ENCODE measurements around the gene TMEM72.

The TMEM72 gene

DNA sequence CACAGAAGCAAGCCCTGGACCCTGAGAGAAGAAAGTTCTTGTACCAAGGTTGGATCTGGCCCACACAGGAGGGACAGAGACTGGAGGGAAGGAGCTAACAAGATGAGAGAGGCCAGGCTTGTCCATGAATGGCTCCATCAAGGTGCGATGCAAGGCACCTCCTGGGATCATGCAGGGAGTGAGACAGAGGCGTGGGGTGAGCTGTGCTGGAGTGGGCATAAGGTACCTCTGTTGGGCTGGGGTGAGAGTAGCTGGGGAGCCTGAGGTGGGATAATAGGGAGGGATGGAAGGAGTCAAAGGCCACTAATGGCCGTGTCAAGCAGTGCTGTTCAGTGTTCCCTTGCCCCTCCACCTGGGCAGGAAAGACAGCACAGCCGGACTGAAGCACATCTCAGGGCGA lies 9.9 kb downstream of the TMEM72 start:
- DNase-seq: no peak

DNA sequence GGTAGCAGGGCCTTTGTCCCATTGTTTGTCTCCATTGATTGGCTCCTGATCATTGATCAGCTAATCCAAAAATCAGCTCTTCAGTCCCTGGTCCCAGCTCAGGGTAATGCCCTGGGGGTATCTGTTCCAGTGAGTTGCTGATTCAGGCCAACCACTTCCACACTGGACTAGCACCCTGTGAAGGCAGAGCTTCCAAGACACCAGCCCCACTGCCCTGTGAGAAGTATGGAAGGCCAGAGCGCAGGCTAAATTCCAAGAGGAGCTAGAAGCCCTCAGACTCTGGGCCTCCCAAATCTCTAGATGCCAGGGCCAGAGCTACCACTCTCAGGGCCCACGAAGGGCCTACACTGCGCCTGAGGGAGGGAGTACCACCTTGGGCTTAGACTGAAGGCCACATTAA lies 10.4 kb downstream of the TMEM72 start:
- no peak for DNase-seq

DNA sequence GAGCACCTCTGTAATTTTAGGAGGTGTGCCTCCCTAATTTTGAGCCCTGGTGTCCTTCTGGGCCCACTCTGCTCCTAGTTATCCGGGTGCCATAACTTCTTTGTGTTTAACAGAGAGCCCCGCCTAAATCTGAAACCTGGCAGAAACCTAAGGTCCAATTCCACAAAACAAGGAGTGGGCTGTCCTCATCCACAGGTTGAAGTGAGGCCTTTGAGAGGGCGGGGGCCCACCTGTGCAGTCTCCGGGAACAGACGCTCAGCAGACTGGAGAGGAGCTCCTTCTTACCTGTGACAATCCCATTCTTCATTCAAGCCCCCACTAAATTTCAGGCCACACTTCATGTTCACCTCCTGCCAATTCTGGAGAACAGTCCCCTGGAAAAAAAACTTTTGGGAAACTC lies 10.9 kb downstream of the TMEM72 start:
- DNase-seq: no peak

DNA sequence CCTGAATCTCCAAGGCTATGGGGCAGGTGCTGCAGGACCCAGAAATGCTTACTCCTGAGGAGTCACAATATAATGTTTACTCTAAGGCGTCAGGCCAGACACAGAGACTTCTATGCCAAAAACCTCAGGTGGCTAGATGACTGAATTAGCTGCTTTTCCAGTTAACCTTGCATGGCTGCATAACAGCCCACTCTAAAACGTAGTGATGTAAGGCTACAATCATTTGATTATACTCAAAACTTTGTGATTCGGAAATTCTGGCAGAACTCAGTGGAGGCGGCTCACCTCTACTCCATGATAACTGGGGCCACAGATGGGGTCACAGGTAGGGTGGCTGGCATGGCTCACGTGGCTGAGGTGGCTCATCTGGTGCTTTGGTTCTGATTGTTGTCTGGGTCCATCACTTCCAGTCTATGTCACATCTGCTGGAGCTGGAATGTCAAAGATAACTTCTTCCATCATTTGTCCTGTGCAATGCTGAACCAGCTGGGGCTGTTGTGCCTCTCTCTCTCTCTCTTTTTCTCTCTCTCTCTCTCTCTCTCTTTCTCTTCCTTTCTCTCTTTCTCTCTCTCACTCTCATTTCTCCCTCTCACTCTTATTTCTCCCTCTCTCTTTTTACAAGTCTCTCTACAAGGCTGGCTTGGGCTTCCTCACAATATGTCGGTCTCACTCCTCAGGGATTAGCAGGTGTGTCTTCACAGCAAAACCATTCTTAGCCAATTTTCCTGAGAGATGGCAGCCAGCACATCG lies 11.8 kb downstream of the TMEM72 start:
- DNase-seq: no peak

DNA sequence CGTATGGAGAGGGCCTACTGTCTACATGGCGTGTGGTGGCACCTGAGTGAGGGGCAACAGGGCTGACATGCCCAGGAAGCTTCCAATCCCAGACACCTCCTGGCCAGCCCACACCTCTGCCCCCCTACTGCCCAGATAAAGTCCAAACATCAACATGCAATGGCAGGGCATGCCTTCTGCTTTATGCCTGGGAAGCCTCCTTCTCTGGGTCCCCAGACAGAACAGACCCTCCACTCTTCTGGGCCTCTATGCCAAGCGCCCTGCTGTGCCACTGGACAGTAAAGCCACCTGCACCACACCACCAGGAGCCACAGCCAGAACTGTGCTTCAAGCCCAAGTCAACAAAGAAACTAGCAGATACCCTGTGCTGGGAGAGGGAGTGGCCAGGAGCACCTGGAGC lies 12.5 kb downstream of the TMEM72 start:
- no peak for DNase-seq

DNA sequence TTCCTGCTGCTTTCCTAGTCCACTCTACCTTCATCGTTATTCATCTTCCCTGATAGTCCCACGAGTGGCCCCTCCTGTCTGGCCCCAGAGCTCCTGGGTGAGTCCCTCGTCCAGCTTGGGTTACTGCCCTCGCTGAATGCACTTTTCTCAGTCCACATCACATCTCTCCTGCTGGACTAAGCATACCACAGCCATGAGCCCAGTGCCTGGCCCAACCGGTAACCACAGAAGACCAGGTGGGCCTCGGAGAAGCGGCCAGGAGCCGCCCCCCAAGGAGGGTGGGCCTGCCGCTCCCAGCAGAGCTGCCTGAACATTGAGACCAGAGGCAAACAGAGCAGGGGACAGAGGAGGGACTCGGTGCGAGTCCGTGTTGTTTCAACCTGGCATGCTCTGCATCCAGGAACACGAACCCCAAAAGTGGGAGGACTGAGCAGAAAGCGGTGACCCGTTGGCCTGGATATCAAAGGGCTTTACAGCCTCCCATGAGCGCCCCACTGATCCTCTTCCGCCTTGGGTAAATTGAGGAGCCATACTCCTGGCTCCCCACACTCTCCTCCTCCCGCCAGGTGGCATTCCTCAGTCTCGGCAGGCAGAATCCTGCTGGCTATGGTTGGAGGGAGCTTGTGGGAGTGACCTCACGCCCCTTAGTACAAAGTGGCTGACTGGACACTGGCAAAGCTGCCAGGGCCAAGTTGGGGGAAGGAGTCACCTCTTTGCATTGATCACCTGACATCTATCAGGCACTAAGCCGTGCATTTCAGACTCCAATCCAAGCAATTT lies 13.3 kb downstream of the TMEM72 start:
- DNase-seq: no peak

DNA sequence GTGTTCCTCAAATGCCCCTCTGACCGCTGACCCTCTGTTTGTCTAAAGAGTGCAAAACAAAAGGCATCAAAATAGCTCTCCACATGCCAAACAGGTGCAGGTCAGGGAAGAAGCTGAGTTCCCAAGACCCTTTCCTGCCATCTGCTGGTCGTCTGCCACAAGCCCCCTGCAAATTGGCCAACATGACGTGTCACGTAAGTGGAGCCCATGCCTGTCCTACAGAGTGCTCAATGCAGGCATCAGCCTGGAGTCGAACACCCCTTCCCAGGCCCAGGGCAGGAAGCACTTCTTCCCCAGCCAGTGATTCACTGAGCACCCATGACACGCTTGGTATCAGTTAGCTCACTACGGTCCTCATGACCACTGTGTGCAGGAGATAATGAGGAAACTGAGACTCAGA lies 14.1 kb downstream of the TMEM72 start:
- no peak for DNase-seq

DNA sequence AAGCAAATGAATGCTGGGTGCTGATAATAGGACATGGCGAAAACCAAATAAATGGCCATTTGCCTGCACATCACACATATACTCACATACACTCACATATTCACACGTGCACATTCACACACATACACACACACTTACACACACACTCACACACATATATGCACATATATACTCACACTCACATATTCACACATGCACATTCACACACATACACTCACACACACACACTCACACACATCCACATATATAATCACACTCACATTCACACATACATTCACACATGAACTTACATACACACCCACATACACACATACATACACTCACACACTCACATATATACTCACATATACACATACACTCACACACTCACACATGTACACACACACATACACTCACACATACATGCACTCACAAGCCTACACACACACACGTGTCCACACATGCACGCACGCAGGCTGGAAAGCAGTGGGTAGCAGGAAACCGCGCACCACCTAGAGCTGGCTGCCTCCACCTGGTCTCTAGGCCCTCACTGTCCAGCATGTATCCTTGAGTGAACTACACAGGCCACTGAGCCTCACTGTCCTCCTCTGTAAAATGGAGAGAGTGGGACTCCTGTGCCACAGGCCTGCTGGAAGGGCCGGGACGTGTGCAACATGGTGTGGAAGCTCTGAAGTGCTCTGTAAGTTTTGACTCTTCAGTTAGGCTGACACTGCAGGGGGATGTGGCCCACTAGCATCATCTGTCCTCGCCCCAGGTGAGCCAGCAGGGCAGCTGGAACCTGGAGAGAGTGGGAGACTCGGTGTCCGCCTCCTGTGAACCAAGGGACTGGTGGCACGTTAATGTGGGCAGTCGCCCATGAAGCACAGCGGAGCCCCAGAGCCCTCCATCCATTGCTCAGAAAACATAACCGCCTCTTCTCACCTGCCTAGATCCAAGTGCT lies 14.9 kb downstream of the TMEM72 start:
- DNase-seq: no peak

DNA sequence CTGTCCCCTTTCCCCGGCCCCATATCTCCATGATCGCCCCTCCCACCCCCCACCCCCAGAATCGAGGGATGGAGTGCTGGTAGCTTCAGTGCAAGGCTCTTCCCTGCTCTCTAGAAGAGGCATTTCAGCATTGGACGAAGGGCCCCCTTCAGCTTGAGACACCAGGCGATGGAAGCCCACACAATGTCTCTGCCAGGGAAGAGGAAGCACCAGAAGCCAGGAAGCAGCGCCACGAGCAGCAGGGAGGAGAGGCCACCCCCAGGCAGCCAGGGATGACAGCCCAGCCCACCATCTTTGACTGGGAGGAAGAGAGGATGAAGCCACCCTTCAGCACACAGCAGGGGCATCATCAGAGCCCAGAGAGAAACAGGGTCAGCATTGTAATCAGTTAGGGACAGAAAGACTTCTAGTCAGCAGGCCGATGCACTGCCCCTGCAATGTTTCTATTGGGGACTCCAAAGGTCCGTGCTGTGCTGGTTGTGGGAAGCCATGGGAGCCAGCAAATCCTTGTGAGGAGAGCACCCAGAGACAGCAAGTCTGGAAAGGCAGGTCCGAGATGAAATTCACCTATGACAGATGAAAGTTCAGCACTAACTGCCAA lies 15.7 kb downstream of the TMEM72 start:
- DNase-seq: no peak

DNA sequence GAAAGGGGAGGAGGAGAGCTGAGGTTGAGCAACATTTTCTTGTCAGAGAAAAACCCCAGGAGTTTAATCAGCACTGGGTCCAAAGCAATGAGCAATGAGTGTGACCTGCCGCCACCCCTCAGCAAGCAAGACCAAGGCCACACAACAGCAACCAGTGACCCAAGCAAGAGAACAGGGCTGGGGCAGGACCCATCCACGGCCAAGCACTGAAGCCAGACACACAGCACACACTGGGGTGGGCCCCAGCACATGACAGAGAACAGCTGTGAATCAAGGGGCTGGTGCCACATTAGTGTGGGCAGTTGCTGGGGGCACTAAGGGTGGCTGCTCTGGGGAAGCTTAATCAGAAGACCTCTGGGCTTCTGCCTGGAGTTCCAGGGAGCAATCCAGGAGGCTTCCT lies 16.2 kb downstream of the TMEM72 start:
- no peak for DNase-seq

DNA sequence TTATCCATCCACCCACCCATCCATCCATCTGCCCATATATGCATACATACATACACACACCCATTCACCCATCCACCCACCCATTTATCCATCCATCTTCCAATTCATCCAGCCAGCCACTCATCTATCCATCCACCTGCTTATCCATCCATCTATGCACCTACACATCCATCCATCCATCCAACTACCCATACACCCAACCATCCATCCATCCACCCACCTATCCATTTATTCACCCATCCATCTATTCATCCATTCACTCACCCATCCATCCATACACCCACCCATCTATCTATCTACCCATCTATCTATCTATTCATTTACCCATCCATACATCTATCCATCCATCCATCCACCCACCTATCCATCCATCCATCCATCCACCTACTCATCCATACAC lies 17.3 kb downstream of the TMEM72 start:
- DNase-seq: no peak

DNA sequence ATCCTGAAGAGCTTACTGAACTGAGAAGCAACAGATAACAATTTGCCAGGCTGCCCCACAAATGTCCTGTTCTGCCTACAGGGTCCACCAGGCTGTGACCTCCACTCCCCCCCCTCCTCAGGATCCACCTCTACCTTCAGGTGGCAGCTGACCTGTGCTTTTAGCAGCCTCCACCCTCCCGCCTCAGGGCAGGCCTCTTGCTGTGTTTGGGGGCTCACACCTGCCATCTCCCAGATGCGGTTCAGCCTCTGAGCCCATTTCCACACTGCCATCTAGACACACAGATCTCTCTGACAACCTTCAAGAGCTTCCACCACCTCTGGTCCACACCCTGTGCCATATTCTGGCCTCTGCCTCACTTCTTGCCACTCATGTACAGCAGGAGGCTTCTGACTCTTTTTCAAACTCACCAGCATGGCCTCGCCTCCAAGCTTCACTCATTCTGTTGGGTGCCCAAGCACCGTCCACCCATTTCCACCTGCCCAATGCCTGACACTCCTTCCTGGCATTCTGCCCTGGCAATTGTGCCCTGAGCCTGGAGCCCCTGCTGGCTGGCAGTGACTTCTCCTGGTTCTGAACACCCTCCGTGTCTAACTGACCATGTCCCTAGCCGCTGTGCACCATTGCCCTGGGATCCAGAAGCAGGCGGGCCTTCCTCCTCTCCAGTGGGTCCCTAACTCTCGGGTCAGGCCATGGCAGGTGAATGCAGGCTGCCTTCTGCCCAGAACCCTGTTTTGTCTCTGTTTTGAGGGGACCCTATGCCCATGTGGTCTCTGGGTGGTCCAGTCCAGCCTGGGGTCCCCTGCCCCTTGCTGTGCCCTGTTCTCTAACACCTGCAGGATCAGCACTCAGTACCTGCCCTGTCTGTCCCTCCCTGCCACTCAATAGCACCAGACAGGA lies 18.5 kb downstream of the TMEM72 start:
- no peak for DNase-seq

DNA sequence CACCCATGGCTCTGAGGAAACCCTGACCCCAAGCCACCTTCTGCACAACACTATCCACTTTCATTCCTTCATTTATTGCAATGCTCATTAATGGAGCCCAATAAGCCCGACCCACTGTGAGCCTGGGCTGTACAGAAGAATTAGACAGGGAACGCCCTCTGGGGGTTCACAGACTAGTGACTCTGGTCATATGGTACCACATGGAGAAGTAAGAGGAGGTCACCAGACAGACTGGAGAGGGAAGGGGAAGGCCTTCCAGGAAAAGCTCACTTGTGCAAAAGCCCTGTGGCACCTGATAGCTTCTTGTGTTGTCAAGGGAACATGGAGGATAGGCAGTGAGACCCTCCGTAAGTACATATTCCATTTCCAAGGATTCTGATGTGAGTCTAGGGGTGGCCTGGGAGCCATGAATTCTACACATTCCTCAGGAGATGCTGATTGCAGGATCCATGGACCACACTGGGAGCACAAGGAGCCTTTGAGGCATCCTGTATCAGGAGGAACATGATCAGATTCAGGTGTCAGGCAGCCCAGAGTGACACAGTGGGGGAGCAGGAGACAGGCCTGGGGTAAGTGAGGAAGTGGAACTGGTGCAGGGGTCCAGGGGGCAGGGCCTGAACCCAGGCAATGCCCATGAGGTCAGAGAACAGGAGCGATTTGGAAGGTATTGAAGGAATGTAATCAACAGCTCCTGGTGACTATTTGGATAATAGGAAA lies 19.9 kb downstream of the TMEM72 start:
- DNase-seq: no peak

DNA sequence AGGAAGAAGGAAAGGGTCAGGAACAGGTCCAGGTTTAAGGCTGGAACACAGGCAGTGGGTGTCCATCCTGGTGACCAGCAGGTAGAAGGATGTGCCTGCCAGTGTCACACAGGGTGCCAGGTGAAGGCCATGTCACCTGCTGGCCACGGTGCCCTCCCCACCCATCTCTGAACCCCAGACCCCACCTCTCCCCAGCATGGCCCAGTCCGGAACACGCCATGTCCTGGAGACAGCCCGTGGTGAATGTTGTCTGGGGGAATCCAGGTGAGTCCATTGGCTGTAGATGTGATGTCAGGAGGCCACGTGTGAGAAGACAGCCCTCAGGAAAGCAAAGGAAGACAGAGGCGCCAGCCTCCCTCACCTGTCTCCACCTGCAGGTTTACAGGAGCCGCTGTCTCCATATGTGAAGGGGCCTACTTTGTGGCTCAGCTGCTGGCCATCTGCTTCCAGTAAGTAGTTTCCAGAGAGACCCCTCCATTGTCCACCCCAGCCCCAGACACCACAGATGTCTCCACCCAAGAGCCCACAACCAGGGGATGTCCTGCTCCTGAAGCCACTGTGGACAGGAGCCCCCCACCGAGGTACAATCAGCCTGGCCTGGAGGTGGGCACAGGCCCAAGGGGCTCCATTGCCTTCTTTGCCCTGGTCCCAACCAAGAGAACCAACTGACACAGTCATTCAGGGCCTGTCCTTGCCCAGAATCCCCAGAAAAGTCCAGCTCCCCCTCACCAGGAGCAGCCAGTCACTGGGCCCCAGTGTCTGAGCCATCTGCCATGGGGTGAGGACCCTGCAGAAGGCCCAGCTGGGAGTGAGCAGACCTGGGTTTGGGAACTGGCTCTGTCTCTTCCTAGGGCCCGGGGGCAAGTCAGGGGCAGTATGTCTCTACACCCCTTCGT lies 20.7 kb downstream of the TMEM72 start:
- DNase-seq: no peak

DNA sequence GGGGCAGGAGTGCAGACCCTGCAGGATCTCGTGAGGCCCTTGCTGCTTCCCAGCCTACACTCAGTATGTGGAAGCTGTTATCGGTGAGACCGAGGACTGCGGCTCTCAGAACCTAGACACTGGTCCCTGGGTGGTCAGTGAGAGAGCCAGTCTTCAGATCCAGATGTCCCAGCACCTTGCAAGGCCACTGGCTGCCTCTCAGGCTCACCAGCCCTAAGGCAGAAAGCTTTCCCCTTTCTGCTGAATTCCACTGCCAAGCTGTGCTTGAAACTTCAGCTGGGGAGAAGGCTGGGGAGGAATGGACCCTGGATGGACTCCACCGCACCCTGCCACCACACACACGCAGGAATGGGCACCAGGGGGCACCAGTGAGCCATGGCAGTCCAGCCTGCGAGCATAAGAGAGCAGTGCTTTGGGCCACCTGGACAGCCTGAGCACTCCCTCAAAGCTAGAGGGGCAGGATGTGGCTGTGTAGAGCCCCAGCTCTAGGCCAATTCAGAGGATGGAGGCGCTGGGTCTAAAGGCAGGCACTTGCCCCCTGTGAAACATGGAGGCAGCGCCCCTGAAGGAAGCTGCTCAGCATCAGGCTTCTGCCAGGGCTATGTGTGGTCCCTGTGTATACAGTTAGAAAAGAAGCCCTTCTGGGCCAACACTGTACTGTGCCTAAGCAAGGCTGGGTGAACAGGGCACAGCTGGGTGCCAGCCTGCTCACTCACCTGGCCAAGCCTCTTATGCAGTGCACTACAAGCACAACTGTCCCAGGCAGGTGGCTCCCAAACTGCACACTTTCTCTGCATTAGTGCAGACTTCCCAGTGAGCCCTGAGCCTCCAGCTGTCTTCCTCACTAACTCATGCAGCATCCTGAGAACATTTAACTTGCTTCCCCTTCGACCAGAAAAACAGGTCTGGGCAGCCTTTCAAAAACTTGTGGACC lies 21.6 kb downstream of the TMEM72 start:
- no peak for DNase-seq

DNA sequence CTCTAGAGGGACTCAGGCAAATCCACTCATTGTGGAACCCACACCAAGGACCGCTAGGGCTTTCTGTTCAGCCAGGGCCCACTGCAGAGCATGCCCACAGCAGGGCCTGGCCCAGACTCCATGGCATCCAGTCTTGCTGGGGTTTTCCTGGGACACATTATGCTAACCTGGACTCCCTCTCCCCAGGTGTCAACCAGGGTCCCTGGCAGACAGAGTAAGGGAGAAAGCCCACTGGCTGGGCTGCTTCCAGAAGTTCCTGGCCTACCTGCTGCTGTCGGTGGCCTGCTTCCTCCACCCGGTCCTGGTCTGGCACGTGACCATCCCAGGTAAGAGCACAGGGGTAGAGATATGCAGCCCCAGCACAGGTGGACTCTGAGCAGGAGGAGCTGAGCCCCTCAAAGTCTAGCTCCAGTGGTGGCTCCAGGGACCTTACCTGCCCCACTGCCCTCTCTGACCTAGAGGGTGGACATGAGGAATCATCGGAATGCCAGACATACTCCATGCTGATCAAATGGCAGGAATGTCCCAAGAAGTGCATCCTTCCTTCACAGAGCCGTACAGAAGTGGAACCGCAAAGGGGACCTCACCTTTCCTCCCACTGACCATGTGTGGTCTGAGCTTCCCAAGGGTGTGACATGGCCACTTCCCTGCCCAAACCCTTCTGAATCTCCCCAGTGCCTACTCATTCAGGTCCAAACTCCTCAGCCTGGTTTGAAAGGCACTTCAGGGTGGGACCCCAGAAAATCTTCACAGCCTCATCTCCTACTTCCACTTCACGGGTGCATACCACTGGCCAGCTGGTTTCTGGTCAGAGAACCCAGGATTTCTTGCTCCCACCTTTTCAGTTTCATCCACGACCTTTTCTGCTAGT lies 22.5 kb downstream of the TMEM72 start:
- no peak for DNase-seq

DNA sequence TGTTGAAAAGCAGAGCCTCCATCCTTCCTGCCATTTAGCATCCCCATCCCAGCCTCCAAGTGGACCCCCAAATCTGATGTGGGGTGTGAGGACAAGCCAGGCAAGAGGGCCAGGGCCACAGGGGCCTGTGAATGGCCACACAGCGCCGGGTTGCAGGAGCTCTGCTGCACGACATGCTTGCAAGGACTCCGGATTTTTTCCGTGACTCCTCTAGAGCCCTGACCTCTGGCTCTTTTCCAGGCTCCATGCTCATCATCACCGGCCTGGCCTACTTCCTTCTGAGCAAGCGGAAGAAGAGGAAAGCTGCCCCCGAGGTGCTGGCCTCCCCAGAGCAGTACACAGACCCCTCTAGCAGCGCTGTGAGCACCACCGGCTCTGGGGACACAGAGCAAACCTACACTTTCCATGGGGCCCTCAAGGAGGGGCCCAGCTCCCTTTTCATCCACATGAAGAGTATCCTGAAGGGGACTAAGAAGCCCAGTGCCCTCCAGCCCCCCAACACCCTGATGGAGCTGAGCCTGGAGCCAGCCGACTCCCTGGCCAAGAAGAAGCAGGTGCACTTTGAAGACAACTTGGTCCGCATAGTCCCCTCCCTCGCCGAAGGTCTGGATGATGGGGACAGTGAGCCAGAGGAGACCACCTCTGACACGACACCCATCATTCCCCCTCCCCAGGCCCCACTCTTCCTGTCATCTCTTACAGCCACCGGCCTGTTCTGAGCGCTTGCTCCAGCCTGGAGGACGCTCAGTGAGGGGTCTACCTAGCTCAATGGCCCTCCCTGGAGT lies 23.5 kb downstream of the TMEM72 start:
- no peak for DNase-seq

Measured in NCI-H446 treated with DMSO at 0.1 percent for 48 hours (cell line).